ENCODE results near the gene ANXA5.

The ANXA5 gene

GRCh38 chr4:121685257-121685656 is 11.5 kb downstream of the ANXA5 start:
- in situ Hi-C loops (cut with MboI; ENCODE audit: low sequenced_read_pairs, unreplicated experiment) = no loop called here
- no peak for TF ChIP-seq CTCF (IDR thresholded peaks at IDR 0.05; ENCODE audit: borderline replicate concordance, control extremely low read depth, extremely low read depth, insufficient read depth, missing control alignments)
- DNase-seq (ENCODE audit: low spot score) = no peak

DNA sequence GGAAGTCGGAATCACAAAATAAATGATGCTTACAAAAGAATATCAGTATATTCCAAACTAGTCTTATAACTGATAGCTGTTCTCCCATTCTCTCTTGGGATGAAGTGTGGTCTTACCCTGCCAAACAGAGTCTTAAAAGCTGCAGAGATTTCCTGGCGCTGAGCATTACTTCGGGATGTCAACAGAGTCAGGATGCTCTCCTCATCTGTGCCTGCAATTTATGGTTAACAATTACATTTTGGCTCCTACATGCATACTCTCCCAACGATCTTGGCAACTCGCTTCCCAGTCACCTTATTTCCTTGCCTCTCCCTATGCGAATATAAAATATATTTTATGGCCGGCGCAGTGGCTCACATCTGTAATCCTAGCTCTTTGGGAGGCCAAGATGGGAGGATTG is 12.2 kb downstream of the ANXA5 start:
- no peak for TF ChIP-seq CTCF (IDR thresholded peaks at IDR 0.05; ENCODE audit: borderline replicate concordance, control extremely low read depth, extremely low read depth, insufficient read depth, missing control alignments)
- in situ Hi-C loops (cut with MboI; ENCODE audit: low sequenced_read_pairs, unreplicated experiment) = no loop called here
- DNase-seq (ENCODE audit: low spot score) = no peak

DNA sequence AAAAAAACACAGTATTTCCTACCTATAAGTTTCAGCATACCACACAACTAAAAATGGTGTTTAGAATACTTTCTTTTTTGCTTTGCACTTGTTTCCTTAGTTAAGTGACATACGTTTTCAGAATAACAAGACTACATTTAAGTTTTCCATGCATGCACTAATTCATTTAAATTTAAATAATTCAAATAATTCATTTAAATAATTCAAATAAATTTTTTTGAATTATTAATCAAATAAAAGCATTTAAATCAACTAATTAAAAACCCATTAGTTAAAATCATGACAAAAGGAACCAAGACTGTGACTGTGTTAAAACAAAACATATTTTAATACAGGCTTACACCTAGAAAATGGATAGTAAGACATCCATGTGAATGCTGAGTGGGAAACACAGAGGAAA is 12.8 kb downstream of the ANXA5 start:
- no peak for DNase-seq (ENCODE audit: low spot score)
- in situ Hi-C loops (cut with MboI; ENCODE audit: low sequenced_read_pairs, unreplicated experiment) = no loop called here
- no peak for TF ChIP-seq CTCF (IDR thresholded peaks at IDR 0.05; ENCODE audit: borderline replicate concordance, control extremely low read depth, extremely low read depth, insufficient read depth, missing control alignments)

- in situ Hi-C loops (cut with MboI; ENCODE audit: low sequenced_read_pairs, unreplicated experiment) = no loop called here
- no peak for DNase-seq (ENCODE audit: low spot score)
- TF ChIP-seq CTCF (IDR thresholded peaks at IDR 0.05; ENCODE audit: borderline replicate concordance, control extremely low read depth, extremely low read depth, insufficient read depth, missing control alignments) = no peak
Measured at GRCh38 chr4:121680571-121680970, 16.2 kb downstream of the ANXA5 start.

DNA sequence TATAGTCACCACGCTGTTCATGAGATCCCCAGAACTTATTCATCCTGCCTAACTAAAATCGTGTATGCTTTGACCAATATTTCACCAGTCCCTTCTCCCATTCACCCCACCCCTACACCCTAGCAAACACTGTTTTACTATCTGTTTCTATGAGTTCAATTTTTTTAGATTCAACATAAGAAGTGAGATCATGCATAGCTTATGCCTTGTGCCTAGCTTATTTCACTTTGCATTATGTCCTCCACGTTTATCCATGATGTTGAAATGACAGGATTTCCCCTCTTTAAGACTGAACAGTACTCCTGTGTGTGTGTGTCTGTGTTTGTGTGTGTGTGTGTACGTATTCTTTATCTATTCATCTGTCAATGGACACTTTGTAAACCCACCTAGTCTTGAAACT is 16.8 kb downstream of the ANXA5 start:
- no peak for DNase-seq (ENCODE audit: low spot score)
- TF ChIP-seq CTCF (IDR thresholded peaks at IDR 0.05; ENCODE audit: borderline replicate concordance, control extremely low read depth, extremely low read depth, insufficient read depth, missing control alignments) = no peak
- in situ Hi-C loops (cut with MboI; ENCODE audit: low sequenced_read_pairs, unreplicated experiment) = no loop called here

GRCh38 chr4:121679267-121679666 is 17.5 kb downstream of the ANXA5 start:
- DNase-seq (ENCODE audit: low spot score) = no peak
- in situ Hi-C loops (cut with MboI; ENCODE audit: low sequenced_read_pairs, unreplicated experiment) = no loop called here
- TF ChIP-seq CTCF (IDR thresholded peaks at IDR 0.05; ENCODE audit: borderline replicate concordance, control extremely low read depth, extremely low read depth, insufficient read depth, missing control alignments) = no peak

- TF ChIP-seq CTCF (IDR thresholded peaks at IDR 0.05; ENCODE audit: borderline replicate concordance, control extremely low read depth, extremely low read depth, insufficient read depth, missing control alignments) = no peak
- DNase-seq (ENCODE audit: low spot score) = no peak
- in situ Hi-C loops (cut with MboI; ENCODE audit: low sequenced_read_pairs, unreplicated experiment) = no loop called here
Measured at GRCh38 chr4:121677524-121677923, 19.3 kb downstream of the ANXA5 start.

All from GM13976 (cell line).